HEK293 (cell line): ENCODE results near the gene NCAN.

Experiments used
- CTCF ChIA-PET: fragments of 350-600 bp; formaldehyde crosslinking; extraction: SDS; loops from one replicate; lab custom pipeline; 2021; ENCODE audit warnings: antibody characterized with exemption; lab: Yijun Ruan, JAX
- POLR2A ChIA-PET: fragments of 300-600 bp; formaldehyde crosslinking; extraction: SDS; loops from one replicate; lab custom pipeline; 2020; ENCODE audit warnings: antibody characterized with exemption, inconsistent platforms; lab: Yijun Ruan, JAX
- H3K27ac ChIP-seq: fragments of 200-500 bp; sonication (Bioruptor generic); 2 replicates; pipeline ENCODE4 v1.5.1; 2014; ENCODE audit warnings: low read depth, low read length, control low read depth, inconsistent platforms; ENCODE audit errors: extremely low read depth
- H3K36me3 ChIP-seq, 2 experiments: fragments of 200-500 bp in 1 of 2; sonication (Bioruptor generic) in 1 of 2; 1 replicate in 1 of 2; 2 replicates in 1 of 2; pipeline ENCODE4 v1.5.1; 2014 to 2017; ENCODE audit warnings: inconsistent platforms in 2 of 2, low read length in 2 of 2; ENCODE audit not compliant: control insufficient read depth in 2 of 2, insufficient read depth in 1 of 2
- H3K4me1 ChIP-seq: fragments of 200-500 bp; sonication (Bioruptor generic); 2 replicates; pipeline ENCODE4 v1.5.1; 2014; ENCODE audit warnings: mild to moderate bottlenecking, low read length, inconsistent platforms; ENCODE audit not compliant: control insufficient read depth, insufficient read depth
- H3K4me3 ChIP-seq: 2 replicates; pipeline ENCODE4 v1.5.1; 2011; ENCODE audit warnings: low read depth, mild to moderate bottlenecking, control low read depth, low read length, moderate library complexity
- H3K9me3 ChIP-seq: fragments of 200-500 bp; sonication (Bioruptor generic); 2 replicates; pipeline ENCODE4 v1.5.1; 2014; ENCODE audit warnings: low read depth, low read length, inconsistent platforms; ENCODE audit not compliant: control insufficient read depth, insufficient read depth
- ELK4 ChIP-seq: IDR thresholded peaks from 2 replicates; pipeline ENCODE4 v1.6.1; 2011; ENCODE audit warnings: mild to moderate bottlenecking, low read depth, low read length, borderline replicate concordance
- GLIS2 ChIP-seq: fragments of 450-650 bp; formaldehyde crosslinking; IDR thresholded peaks from 2 replicates; pipeline ENCODE4 v1.5.1; 2016; ENCODE audit warnings: missing biosample characterization, missing genetic modification characterization
- RBAK ChIP-seq: fragments of 450-650 bp; formaldehyde crosslinking; IDR thresholded peaks from 2 replicates; pipeline ENCODE4 v1.5.1; 2016; ENCODE audit warnings: missing biosample characterization, missing genetic modification characterization
- ZBTB48 ChIP-seq: fragments of 450-650 bp; formaldehyde crosslinking; IDR thresholded peaks from 2 replicates; pipeline ENCODE4 v1.5.1; 2016; ENCODE audit warnings: missing biosample characterization, missing genetic modification characterization
- ZFP41 ChIP-seq: fragments of 450-650 bp; formaldehyde crosslinking; IDR thresholded peaks from 2 replicates; pipeline ENCODE4 v1.5.1; 2016; ENCODE audit warnings: missing biosample characterization, missing genetic modification characterization, borderline replicate concordance
- ZNF132 ChIP-seq: fragments of 450-650 bp; formaldehyde crosslinking; IDR thresholded peaks from 2 replicates; pipeline ENCODE4 v1.5.1; 2017; ENCODE audit warnings: missing biosample characterization, missing genetic modification characterization, borderline replicate concordance
- ZNF341 ChIP-seq: fragments of 450-650 bp; formaldehyde crosslinking; IDR thresholded peaks from 2 replicates; pipeline ENCODE4; 2016; ENCODE audit warnings: low read depth, missing biosample characterization, missing genetic modification characterization
- ZNF624 ChIP-seq: fragments of 450-650 bp; formaldehyde crosslinking; IDR thresholded peaks from 2 replicates; pipeline ENCODE4 v1.5.1; 2017; ENCODE audit warnings: missing biosample characterization, missing genetic modification characterization
- ZNF792 ChIP-seq: fragments of 450-650 bp; formaldehyde crosslinking; IDR thresholded peaks from 2 replicates; pipeline ENCODE4 v1.5.1; 2016; ENCODE audit warnings: missing biosample characterization, missing genetic modification characterization
- TF ChIP-seq, protein P1 (sequence below): fragments of 450-650 bp; formaldehyde crosslinking; IDR thresholded peaks from 2 replicates; pipeline ENCODE4 v1.5.1; 2016; ENCODE audit warnings: missing biosample characterization, missing genetic modification characterization

The NCAN gene

GRCh38 chr19:19300613-19301012 lies 88.9 kb downstream of the NCAN start:
- no peaks in the 10 kb centered on the region for H3K9me3 ChIP-seq
- no peaks in the 10 kb centered on the region for H3K4me1 ChIP-seq
- TF ChIP-seq RBAK (no peak), GLIS2 (tag by site-specific recombination) (no peak), ZFP41 (tag by site-specific recombination) (no peak), ZNF624 (tag by site-specific recombination) (no peak), ZNF341 (tag by site-specific recombination) (no peak), ELK4 (no peak), ZNF792 (tag by site-specific recombination) (no peak), ZNF132 (tag by site-specific recombination) (no peak), ZBTB48 (tag by site-specific recombination) (no peak)
- TF ChIP-seq, protein P1, sequence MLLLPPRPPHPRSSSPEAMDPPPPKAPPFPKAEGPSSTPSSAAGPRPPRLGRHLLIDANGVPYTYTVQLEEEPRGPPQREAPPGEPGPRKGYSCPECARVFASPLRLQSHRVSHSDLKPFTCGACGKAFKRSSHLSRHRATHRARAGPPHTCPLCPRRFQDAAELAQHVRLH (tag by site-specific recombination), result no peak
- ChIA-PET CTCF (no interaction called here), POLR2A (no interaction called here)
- no peak overlapping the region for H3K4me3 ChIP-seq
- peaks cover 5 to 90% of the 10 kb centered on the region in 2 experiments; a peak in 2 of 3 replicates for H3K36me3 ChIP-seq
- H3K27ac ChIP-seq, result no peak overlapping the region
